ENCODE results near the gene OR8S1. TPM values are rescaled to one million over a fixed set of nuclear protein-coding genes. Genes with fewer than 3 reads are reported as not detected.
"Not testable (repeated sequence)": the region's sequence is repeated elsewhere in the genome, so short reads cannot be mapped to it uniquely, and the experiment has no call there.

OR8S1 gene
- total RNA-seq, 4 donors from 2014 or later, result not detected

DNA sequence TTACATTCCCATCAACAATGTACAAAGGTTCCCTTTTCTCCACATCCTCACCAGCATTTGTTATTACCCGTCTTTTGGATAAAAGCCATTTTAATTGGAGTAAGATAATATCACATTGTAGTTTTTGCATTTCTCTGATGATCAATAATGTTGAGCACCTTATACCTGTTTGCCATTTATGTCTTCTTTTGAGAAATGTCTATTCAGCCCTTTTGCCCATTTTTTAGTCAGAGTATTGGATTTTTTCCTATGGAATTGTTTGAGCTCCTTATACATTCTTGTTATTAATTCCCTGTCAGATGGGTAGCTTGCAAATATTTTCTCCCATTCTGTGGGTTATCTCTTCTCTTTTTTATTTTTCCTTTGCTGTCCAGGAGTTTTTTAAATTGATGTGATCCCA is 10.7 kb upstream of the OR8S1 start:
- no peak overlapping the region for H3K27ac ChIP-seq
- H3K36me3 ChIP-seq, result no peaks in the 10 kb centered on the region
- TF ChIP-seq, protein P1, sequence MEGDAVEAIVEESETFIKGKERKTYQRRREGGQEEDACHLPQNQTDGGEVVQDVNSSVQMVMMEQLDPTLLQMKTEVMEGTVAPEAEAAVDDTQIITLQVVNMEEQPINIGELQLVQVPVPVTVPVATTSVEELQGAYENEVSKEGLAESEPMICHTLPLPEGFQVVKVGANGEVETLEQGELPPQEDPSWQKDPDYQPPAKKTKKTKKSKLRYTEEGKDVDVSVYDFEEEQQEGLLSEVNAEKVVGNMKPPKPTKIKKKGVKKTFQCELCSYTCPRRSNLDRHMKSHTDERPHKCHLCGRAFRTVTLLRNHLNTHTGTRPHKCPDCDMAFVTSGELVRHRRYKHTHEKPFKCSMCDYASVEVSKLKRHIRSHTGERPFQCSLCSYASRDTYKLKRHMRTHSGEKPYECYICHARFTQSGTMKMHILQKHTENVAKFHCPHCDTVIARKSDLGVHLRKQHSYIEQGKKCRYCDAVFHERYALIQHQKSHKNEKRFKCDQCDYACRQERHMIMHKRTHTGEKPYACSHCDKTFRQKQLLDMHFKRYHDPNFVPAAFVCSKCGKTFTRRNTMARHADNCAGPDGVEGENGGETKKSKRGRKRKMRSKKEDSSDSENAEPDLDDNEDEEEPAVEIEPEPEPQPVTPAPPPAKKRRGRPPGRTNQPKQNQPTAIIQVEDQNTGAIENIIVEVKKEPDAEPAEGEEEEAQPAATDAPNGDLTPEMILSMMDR (IDR thresholded peaks at IDR 0.05), result no peak
- TF ChIP-seq POLR2A (IDR thresholded peaks at IDR 0.05), result no peak
- no peak for DNase-seq
- no peaks in the 10 kb centered on the region for H3K4me1 ChIP-seq
- 86 to 94% methylated on average over 1 of the region's 1 CpG for WGBS, 2 donors
- no peaks in the 10 kb centered on the region for H3K27me3 ChIP-seq
- no peak overlapping the region for H3K4me3 ChIP-seq (replicated peaks in 1 of 3)
- H3K9me3 ChIP-seq, result no peaks in the 10 kb centered on the region
- intact Hi-C loops (cut with DNase I), result no loop called here

DNA sequence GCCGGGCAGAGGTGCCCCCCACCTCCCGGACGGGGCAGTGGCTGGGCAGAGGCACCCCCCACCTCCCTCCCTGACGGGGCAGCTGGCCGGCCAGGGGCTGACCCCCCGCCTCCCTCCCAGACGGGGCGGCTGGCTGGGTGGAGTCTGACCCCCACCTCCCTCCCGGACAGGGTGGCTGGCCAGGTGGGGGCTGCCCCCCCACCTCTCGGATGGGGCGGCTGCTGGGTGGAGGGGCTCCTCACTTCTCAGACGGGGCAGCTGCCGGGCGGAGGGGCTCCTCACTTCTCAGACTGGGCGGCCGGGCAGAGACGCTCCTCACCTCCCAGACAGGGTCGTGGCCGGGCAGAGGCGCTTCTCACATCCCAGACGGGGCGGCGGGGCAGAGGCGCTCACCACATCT is 5.1 kb upstream of the OR8S1 start:
- WGBS, 2 donors, result 90 to 98% methylated on average over 12 to 17 of the region's 24 CpGs
- intact Hi-C loops (cut with DNase I), result not testable (repeated sequence)

DNA sequence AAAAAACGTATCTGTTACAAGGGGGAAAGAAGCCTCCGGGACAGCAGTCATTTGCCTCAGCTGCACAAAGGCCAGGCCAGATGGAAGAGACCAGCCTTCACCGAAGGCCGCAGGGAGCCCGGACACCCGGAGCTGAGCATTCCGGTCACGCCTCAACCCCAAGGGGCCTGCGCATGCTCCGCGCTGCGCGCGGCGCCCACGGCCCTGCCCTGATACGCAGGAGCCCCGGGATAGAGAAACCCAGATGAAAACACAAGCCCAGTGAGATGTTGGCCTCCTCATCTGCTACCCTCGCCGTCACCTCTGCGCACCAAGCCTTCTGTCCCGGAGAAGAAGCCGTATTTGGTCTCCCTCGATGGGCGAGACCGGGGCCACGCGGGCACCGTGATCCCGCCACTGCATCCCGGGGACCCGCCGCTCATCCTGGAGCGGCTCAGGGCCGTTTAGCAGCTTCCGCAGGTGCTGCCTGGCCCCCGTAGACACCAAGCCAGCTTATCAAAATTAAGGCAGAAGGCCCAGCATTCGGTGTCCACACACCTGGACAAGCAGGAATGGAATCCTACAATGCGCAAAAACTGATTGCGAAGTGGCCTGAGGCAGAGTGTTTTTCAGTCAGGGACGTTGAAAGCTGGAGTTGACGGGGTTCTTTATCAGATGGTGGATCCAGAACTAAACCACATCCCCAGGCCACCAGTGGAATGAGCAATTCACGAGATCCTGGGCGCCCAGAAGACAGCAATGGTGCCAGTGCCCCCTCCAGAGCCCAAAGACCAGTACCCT is 2.6 kb downstream of the OR8S1 start:
- Histone ChIP-seq H3K36me3 (no peaks in the 10 kb centered on the region), H3K4me1 (no peaks in the 10 kb centered on the region), H3K27me3 (no peaks in the 10 kb centered on the region), H3K27ac (no peak overlapping the region), H3K9me3 (no peaks in the 10 kb centered on the region), H3K4me3 (replicated peaks in 1 of 3) (no peak overlapping the region)
- TF ChIP-seq POLR2A (IDR thresholded peaks at IDR 0.05), result no peak
- TF ChIP-seq, protein P1 (IDR thresholded peaks at IDR 0.05), result no peak
- no peak for DNase-seq
- 91% methylated on average over 34 to 44 of the region's 44 CpGs for WGBS, 2 donors
- intact Hi-C loops (cut with DNase I), result no loop called here

More for the DNA sequence above, 5.1 kb upstream of the OR8S1 start:
- not testable (repeated sequence) for H3K27me3 ChIP-seq; H3K9me3 ChIP-seq; H3K4me1 ChIP-seq; H3K4me3 ChIP-seq (replicated peaks in 1 of 3); H3K36me3 ChIP-seq; DNase-seq; H3K27ac ChIP-seq

DNA sequence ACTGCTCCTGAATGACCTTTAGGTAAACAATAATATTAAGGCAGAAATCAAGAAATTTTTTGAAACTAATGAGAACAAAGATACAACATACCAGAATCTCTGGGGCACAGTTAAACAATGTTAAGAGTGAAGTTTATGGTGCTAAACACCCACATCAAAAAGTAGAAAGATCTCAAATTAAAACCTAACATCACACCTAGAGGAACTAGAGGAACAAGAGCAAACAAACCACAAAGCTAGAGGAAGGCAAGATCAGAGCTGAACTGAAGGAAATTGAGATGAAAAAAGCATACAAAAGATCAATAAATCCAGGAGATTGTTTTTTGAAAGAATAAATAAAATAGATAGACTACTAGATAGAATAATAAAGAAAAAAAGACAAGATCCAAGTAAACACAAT is 7.2 kb downstream of the OR8S1 start:
- no peak overlapping the region for H3K4me3 ChIP-seq (replicated peaks in 1 of 3)
- intact Hi-C loops (cut with DNase I), result no loop called here
- H3K36me3 ChIP-seq, result no peaks in the 10 kb centered on the region
- TF ChIP-seq, protein P1 (IDR thresholded peaks at IDR 0.05), result no peak
- no peak for TF ChIP-seq POLR2A (IDR thresholded peaks at IDR 0.05)
- no peak overlapping the region for H3K27ac ChIP-seq
- H3K9me3 ChIP-seq, result no peaks in the 10 kb centered on the region
- no peaks in the 10 kb centered on the region for H3K4me1 ChIP-seq
- no peak for DNase-seq
- H3K27me3 ChIP-seq, result no peaks in the 10 kb centered on the region

DNA sequence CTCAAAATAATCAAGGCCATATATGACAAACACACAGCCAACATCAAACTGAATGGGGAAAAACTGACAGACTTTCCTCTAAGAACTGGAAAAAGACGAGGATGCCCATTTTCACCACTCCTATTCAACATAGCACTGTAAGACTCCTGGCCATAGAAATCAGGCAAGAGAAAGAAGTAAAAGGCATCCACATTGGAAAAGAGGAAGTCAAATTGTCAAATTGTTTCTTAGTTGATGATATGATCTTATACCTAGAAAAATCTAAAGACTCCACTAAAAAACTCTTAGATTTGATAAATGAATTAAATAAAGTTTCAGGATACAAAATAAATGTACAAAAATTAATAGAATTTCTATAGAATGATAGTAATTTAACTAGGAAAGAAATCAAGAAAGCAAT is 11.2 kb downstream of the OR8S1 start:
- H3K9me3 ChIP-seq, result no peaks in the 10 kb centered on the region

More for the DNA sequence above, 11.2 kb downstream of the OR8S1 start:
- intact Hi-C loops (cut with DNase I), result no loop called here
- 94 to 96% methylated on average over 1 of the region's 1 CpG for WGBS, 2 donors
- TF ChIP-seq, protein P1 (IDR thresholded peaks at IDR 0.05), result no peak
- TF ChIP-seq POLR2A (IDR thresholded peaks at IDR 0.05), result no peak
- Histone ChIP-seq H3K4me3 (replicated peaks in 1 of 3) (no peak overlapping the region), H3K27ac (no peak overlapping the region), H3K4me1 (no peaks in the 10 kb centered on the region), H3K36me3 (no peaks in the 10 kb centered on the region), H3K27me3 (no peaks in the 10 kb centered on the region)
- no peak for DNase-seq
